Astrocyte (in vitro differentiated cells and primary cell): ENCODE measurements around the gene TTC12. TPM values are rescaled to one million over a fixed set of nuclear protein-coding genes. Genes with fewer than 3 reads are reported as not detected.

ENCODE experiments used
- DNase-seq: peaks from one replicate; pipeline ENCODE4 v3.0.0-alpha.2; 2010; ENCODE audit warnings: low read depth
- FAIRE-seq: peaks from 2 replicates; lab custom pipeline; 2011; peaks lifted over from hg19 to GRCh38; lab: Jason Lieb, UNC
- H2AFZ ChIP-seq: 2 replicates; pipeline ENCODE4 v1.6.0; 2012; ENCODE audit warnings: low read depth, low read length, inconsistent platforms
- H3K27ac ChIP-seq: 2 replicates; pipeline ENCODE4 v1.5.1; 2011; ENCODE audit warnings: low read depth, low read length, inconsistent platforms
- H3K27me3 ChIP-seq: 2 replicates; pipeline ENCODE4 v1.6.0; 2011; ENCODE audit warnings: low read length, inconsistent platforms; ENCODE audit not compliant: insufficient read depth
- H3K36me3 ChIP-seq: 2 replicates; pipeline ENCODE4 v1.5.1; 2011; ENCODE audit warnings: low read length, inconsistent platforms; ENCODE audit not compliant: insufficient read depth
- H3K4me1 ChIP-seq: 2 replicates; pipeline ENCODE4 v1.5.1; 2011; ENCODE audit warnings: low read length, inconsistent platforms; ENCODE audit not compliant: insufficient read depth
- H3K4me2 ChIP-seq: 2 replicates; pipeline ENCODE4 v1.6.0; 2012; ENCODE audit warnings: low read length, inconsistent platforms
- H3K4me3 ChIP-seq: 2 replicates; pipeline ENCODE4 v1.5.1; 2011; ENCODE audit warnings: low read depth, mild to moderate bottlenecking, low read length, inconsistent platforms; ENCODE audit not compliant: insufficient read depth
- H3K79me2 ChIP-seq: 2 replicates; pipeline ENCODE4 v1.6.0; 2012; ENCODE audit warnings: mild to moderate bottlenecking, low read length, inconsistent platforms; ENCODE audit not compliant: insufficient read depth
- H3K9ac ChIP-seq: 2 replicates; pipeline ENCODE4 v1.6.0; 2012; ENCODE audit warnings: mild to moderate bottlenecking, low read length, inconsistent platforms
- H3K9me3 ChIP-seq: 2 replicates; pipeline ENCODE4 v1.5.1; 2012; ENCODE audit warnings: low read depth, mild to moderate bottlenecking, low read length, inconsistent platforms; ENCODE audit not compliant: insufficient read depth
- H4K20me1 ChIP-seq: 2 replicates; pipeline ENCODE4 v1.6.0; 2012; ENCODE audit warnings: low read length, inconsistent platforms; ENCODE audit not compliant: insufficient read depth
- H3K27ac Mint-ChIP-seq: one replicate; pipeline ENCODE4 v1.8.0; 2021; ENCODE audit warnings: mild to moderate bottlenecking, mixed read lengths; ENCODE audit not compliant: unreplicated experiment
- H3K27me3 Mint-ChIP-seq: one replicate; pipeline ENCODE4 v1.8.0; 2021; ENCODE audit warnings: low read depth, mixed read lengths; ENCODE audit not compliant: unreplicated experiment
- H3K36me3 Mint-ChIP-seq: one replicate; pipeline ENCODE4 v1.8.0; 2021; ENCODE audit warnings: low read depth, mixed read lengths; ENCODE audit not compliant: unreplicated experiment
- H3K4me1 Mint-ChIP-seq: one replicate; pipeline ENCODE4 v1.8.0; 2021; ENCODE audit warnings: low read depth, mixed read lengths; ENCODE audit not compliant: unreplicated experiment
- H3K4me3 Mint-ChIP-seq: one replicate; pipeline ENCODE4 v1.8.0; 2021; ENCODE audit warnings: mild to moderate bottlenecking, moderate library complexity, mixed read lengths; ENCODE audit not compliant: unreplicated experiment
- H3K9me3 Mint-ChIP-seq: one replicate; pipeline ENCODE4 v1.8.0; 2021; ENCODE audit warnings: mild to moderate bottlenecking, mixed read lengths; ENCODE audit not compliant: unreplicated experiment
- EZH2 ChIP-seq: IDR thresholded peaks from 2 replicates; pipeline ENCODE4 v1.6.1; 2012; ENCODE audit warnings: mild to moderate bottlenecking, low read length, inconsistent platforms; ENCODE audit not compliant: insufficient read depth
- total RNA-seq: library from RNA; stranded (reverse); gene quantifications from 2 replicates; pipeline ENCODE4 v1.2.1, GENCODE V29; 2021
- TF ChIP-seq, protein P1 (sequence below): IDR thresholded peaks from 2 replicates; pipeline ENCODE4 v1.5.1; 2011; ENCODE audit warnings: low read depth, mild to moderate bottlenecking, inconsistent platforms, low read length, moderate library complexity; ENCODE audit not compliant: insufficient read depth

TTC12 gene
- total RNA-seq, 1 donor from 2014 or later: 9.4 TPM

DNA sequence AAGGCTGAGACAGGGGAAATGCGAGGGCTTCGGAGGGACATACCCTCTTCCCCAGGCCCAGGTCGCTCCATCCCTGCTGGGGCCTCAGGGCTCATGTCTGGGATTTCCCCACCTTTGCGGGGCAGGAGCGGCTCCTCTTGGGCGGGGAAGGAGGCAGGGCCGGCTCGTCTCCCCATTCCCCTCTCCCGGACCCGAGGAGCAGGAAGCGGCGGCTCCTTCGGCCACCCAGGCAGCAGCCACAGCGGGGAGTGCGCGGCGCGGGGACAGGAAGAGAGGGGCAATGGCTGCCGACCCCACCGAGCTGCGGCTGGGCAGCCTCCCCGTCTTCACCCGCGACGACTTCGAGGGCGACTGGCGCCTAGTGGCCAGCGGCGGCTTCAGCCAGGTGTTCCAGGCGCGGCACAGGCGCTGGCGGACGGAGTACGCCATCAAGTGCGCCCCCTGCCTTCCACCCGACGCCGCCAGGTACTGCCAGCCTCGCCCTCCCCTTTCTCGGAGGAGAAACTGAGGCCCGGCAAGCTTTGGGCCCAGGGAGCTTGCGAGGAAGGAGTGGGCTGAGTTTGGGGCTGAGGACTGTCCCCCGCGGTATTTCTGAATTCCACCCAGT, 73.3 kb downstream of the TTC12 start, which contains the start of gene ANKK1:
Gene ANKK1 (plus strand): TSS at position 175 of the 607 bp plus-strand sequence. CDS start 106 bp downstream, at position 281.
- Mint-ChIP-seq H3K27ac (no peak within 1 kb of the TSS), H3K36me3 (no peaks in the 10 kb centered on the region), H3K4me3 (no peak within 1 kb of the TSS), H3K9me3 (no peaks in the 10 kb centered on the region), H3K27me3 (peaks cover 7% of the 10 kb centered on the region), H3K4me1 (peaks cover 13% of the 10 kb centered on the region)
- no peaks in the 10 kb centered on the region for H3K79me2 ChIP-seq
- peak within 1 kb of the TSS; percentile 69 for H2AFZ ChIP-seq
- no peaks in the 10 kb centered on the region for H3K9me3 ChIP-seq
- no peaks in the 10 kb centered on the region for H4K20me1 ChIP-seq
- FAIRE-seq (no peak), DNase-seq (no peak)
- no peaks in the 10 kb centered on the region for H3K36me3 ChIP-seq
- H3K4me2 ChIP-seq: peak within 1 kb of the TSS; percentile 69
- H3K4me1 ChIP-seq: peaks cover 10% of the 10 kb centered on the region
- H3K27ac ChIP-seq: no peak within 1 kb of the TSS
- peak; percentile 75 for TF ChIP-seq EZH2
- TF ChIP-seq, protein P1, sequence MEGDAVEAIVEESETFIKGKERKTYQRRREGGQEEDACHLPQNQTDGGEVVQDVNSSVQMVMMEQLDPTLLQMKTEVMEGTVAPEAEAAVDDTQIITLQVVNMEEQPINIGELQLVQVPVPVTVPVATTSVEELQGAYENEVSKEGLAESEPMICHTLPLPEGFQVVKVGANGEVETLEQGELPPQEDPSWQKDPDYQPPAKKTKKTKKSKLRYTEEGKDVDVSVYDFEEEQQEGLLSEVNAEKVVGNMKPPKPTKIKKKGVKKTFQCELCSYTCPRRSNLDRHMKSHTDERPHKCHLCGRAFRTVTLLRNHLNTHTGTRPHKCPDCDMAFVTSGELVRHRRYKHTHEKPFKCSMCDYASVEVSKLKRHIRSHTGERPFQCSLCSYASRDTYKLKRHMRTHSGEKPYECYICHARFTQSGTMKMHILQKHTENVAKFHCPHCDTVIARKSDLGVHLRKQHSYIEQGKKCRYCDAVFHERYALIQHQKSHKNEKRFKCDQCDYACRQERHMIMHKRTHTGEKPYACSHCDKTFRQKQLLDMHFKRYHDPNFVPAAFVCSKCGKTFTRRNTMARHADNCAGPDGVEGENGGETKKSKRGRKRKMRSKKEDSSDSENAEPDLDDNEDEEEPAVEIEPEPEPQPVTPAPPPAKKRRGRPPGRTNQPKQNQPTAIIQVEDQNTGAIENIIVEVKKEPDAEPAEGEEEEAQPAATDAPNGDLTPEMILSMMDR: peak; percentile 5
- H3K9ac ChIP-seq: no peak within 1 kb of the TSS
- peaks cover 25% of the 10 kb centered on the region for H3K27me3 ChIP-seq
- H3K4me3 ChIP-seq: no peak within 1 kb of the TSS

DNA sequence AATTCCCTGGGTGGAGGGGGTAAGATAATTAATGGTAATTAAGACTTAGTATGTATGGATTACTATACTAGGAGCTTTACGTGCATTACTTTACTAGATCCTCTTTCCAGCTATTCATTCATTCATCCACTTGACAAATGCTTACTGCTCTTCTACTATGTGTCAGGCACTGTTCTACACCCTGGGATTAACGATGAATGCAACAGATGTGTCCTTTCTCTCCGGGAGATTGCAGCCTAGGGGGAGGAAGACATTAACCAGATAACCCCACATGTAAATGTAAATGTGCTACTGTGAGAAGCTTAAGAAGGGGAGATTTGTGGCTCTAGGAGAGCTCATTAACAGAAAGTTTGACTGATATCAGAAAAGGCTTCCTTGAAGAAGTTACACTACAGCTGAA, 74.9 kb downstream of the TTC12 start:
- H3K27ac Mint-ChIP-seq: no peak overlapping the region

More for the DNA sequence above, 74.9 kb downstream of the TTC12 start:
- no peak overlapping the region for H3K4me3 ChIP-seq
- H4K20me1 ChIP-seq: no peaks in the 10 kb centered on the region
- Mint-ChIP-seq H3K4me3 (no peak overlapping the region), H3K36me3 (no peaks in the 10 kb centered on the region), H3K9me3 (no peaks in the 10 kb centered on the region), H3K4me1 (peaks cover 13% of the 10 kb centered on the region), H3K27me3 (peaks cover 16% of the 10 kb centered on the region)
- H3K79me2 ChIP-seq: no peaks in the 10 kb centered on the region
- H3K4me2 ChIP-seq: no peak overlapping the region
- FAIRE-seq (no peak), DNase-seq (no peak)
- peaks cover 32% of the 10 kb centered on the region for H3K27me3 ChIP-seq
- H3K4me1 ChIP-seq: peaks cover 10% of the 10 kb centered on the region
- TF ChIP-seq, protein P1: no peak
- no peak for TF ChIP-seq EZH2
- no peaks in the 10 kb centered on the region for H3K9me3 ChIP-seq
- no peak overlapping the region for H3K27ac ChIP-seq
- no peaks in the 10 kb centered on the region for H3K36me3 ChIP-seq
- no peak overlapping the region for H2AFZ ChIP-seq
- H3K9ac ChIP-seq: no peak overlapping the region
